ENCODE data around the gene SLC16A12.

SLC16A12 gene

GRCh38 chr10:89384474-89385340 is 150.7 kb downstream of the SLC16A12 start:
- no peak for TF ChIP-seq REST (IDR thresholded peaks at IDR 0.05; ENCODE audit: insufficient read depth in 1 of 2, low read depth in 2 of 2, low read length in 2 of 2)
- TF ChIP-seq TAF1 (IDR thresholded peaks at IDR 0.05; ENCODE audit: borderline replicate concordance, insufficient read depth, low read length): no peak
- no peak for TF ChIP-seq FOXP2 (optimal IDR thresholded peaks at IDR 0.05; ENCODE audit: borderline replicate concordance, extremely low read depth, extremely low read length, insufficient read depth)
- TF ChIP-seq SIN3A (IDR thresholded peaks at IDR 0.05; ENCODE audit: borderline replicate concordance, insufficient read depth, low read length): no peak
- TF ChIP-seq POLR2AphosphoS5 (IDR thresholded peaks at IDR 0.05; ENCODE audit: low read depth, low read length): no peak

GRCh38 chr10:89382757-89383156 is 152.6 kb downstream of the SLC16A12 start:
- TF ChIP-seq FOXP2 (optimal IDR thresholded peaks at IDR 0.05; ENCODE audit: borderline replicate concordance, extremely low read depth, extremely low read length, insufficient read depth): no peak
- TF ChIP-seq TAF1 (IDR thresholded peaks at IDR 0.05; ENCODE audit: borderline replicate concordance, insufficient read depth, low read length): no peak
- no peak for TF ChIP-seq POLR2AphosphoS5 (IDR thresholded peaks at IDR 0.05; ENCODE audit: low read depth, low read length)
- TF ChIP-seq SIN3A (IDR thresholded peaks at IDR 0.05; ENCODE audit: borderline replicate concordance, insufficient read depth, low read length): no peak
- TF ChIP-seq REST (IDR thresholded peaks at IDR 0.05; ENCODE audit: insufficient read depth in 1 of 2, low read depth in 2 of 2, low read length in 2 of 2): no peak

Measured in PFSK-1 (cell line).